Lower lobe of right lung (tissue), 2 donors: ENCODE data around the gene PPY. TPM values are rescaled to one million over a fixed set of nuclear protein-coding genes. Genes with fewer than 3 reads are reported as not detected.
"Not testable (repeated sequence)": the region's sequence is repeated elsewhere in the genome, so short reads cannot be mapped to it uniquely, and the experiment has no call there.

Source experiments
- ATAC-seq, 2 donors: fragments of 200-7000 bp; cut with Tn5 transposase; one replicate each; pipeline ENCODE4 v1.9.1; 2020 to 2022; ENCODE audit warnings: mild to moderate bottlenecking in 2 of 2, moderate library complexity in 2 of 2
- DNase-seq: peaks from one replicate; pipeline ENCODE4 v3.0.0-alpha.2; 2020
- H3K27ac ChIP-seq: fragments of 200-600 bp; one replicate; pipeline ENCODE4 v1.8.0; 2022
- H3K27me3 ChIP-seq: fragments of 200-600 bp; one replicate; pipeline ENCODE4 v1.8.0; 2022; ENCODE audit warnings: low read depth
- H3K36me3 ChIP-seq: fragments of 200-600 bp; one replicate; pipeline ENCODE4 v1.8.0; 2022; ENCODE audit warnings: mild to moderate bottlenecking
- H3K4me1 ChIP-seq: fragments of 200-600 bp; one replicate; pipeline ENCODE4 v1.8.0; 2022
- H3K4me3 ChIP-seq: fragments of 200-600 bp; one replicate; pipeline ENCODE4 v1.8.0; 2022; ENCODE audit warnings: mild to moderate bottlenecking
- H3K9me3 ChIP-seq: fragments of 200-600 bp; one replicate; pipeline ENCODE4 v1.8.0; 2022
- intact Hi-C: fragments of 100-400 bp; cut with DNase I; formaldehyde crosslinking; loops from one replicate; pipeline ENCODE4 v1.11.0; 2022
- total RNA-seq: library from RNA; stranded (reverse); fragmentation: NEBNext Ultra II Directional; extraction: Animal tissue kit (Norgen Biotek cat#: 25700); gene quantifications from one replicate; pipeline ENCODE4 v1.2.1, GENCODE V29; 2021
- TF ChIP-seq, protein P1 (sequence below): fragments of 200-600 bp; IDR thresholded peaks from one replicate; pipeline ENCODE4 v1.8.0; 2022; ENCODE audit warnings: antibody characterized with exemption, mild to moderate bottlenecking
- donor health status: DM: no; HTN: yes; CAD: no; lungs with severe emphysema.

Gene PPY
- total RNA-seq, 1 donor from 2014 or later = not detected

DNA sequence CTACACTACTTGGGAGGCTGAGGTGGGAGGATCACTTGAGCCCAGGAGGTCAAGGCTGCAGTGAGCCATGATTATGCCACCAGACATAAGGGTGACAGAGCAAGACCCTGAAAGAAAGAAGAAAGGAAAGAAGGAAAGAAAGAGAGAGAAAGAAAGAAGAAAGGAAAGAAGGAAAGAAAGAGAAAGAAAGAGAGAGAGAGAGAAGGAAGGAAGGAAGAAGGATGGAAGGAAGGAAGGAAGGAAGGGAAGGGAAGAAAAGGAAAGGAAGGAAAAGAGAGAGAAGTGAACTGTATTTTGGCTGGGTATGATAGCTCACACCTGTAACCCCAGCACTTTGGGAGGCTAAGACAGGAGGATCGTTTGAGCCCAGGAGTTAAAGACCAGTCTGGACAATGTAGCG is 35.8 kb upstream of the PPY start:
- ATAC-seq (no peak), DNase-seq (no peak)
- H3K4me3 ChIP-seq = no peak overlapping the region
- intact Hi-C loops = no loop called here
- H3K4me1 ChIP-seq = no peaks in the 10 kb centered on the region
- H3K27me3 ChIP-seq = peaks cover 24% of the 10 kb centered on the region
- TF ChIP-seq, protein P1, sequence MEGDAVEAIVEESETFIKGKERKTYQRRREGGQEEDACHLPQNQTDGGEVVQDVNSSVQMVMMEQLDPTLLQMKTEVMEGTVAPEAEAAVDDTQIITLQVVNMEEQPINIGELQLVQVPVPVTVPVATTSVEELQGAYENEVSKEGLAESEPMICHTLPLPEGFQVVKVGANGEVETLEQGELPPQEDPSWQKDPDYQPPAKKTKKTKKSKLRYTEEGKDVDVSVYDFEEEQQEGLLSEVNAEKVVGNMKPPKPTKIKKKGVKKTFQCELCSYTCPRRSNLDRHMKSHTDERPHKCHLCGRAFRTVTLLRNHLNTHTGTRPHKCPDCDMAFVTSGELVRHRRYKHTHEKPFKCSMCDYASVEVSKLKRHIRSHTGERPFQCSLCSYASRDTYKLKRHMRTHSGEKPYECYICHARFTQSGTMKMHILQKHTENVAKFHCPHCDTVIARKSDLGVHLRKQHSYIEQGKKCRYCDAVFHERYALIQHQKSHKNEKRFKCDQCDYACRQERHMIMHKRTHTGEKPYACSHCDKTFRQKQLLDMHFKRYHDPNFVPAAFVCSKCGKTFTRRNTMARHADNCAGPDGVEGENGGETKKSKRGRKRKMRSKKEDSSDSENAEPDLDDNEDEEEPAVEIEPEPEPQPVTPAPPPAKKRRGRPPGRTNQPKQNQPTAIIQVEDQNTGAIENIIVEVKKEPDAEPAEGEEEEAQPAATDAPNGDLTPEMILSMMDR = no peak
- no peak overlapping the region for H3K27ac ChIP-seq
- H3K9me3 ChIP-seq = no peaks in the 10 kb centered on the region
- no peaks in the 10 kb centered on the region for H3K36me3 ChIP-seq

DNA sequence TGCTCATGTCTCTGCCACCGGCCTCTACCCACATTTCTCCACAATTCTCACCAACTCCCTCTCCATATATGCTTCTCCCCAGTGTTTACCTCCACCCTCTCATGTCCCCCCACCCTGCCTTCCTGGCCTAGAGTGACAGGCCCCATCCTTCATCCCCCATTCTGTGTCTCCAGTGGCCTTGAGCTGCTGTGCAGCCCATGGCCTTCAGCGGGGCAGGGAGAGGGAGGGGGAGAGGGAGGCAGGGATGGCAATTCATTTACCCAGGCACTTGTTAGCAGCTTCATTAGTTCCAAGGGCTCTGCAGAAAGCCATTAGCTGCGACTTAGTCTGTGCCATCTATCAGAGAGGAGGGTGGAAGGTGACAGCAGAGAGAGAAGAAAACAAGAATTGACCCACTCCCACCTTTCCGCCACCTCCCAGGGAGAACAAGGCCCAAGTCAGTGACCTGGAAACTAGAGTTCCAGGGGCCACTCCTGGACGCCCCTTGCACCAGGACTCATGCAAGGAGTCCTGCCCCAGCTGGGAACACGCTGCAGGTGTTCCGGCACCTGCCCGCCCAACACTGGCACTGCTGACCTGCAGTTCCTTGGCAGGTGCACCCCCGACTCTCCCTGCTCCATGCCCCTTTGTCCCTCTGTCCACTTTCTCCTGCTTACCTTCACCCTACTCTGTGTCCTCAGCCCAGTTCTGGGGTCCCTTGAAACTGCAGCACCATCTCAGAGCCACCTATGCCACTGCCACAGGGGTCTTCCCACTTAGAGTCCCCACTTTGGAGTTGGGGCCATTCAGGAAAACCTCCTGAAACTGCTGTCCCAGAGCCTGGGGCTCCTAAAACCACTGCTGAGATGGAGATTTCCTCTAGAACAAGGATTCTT is 34.9 kb upstream of the PPY start:
- H3K27ac ChIP-seq = no peak overlapping the region
- no peak for ATAC-seq
- H3K27me3 ChIP-seq = peaks cover 15% of the 10 kb centered on the region
- DNase-seq = no peak
- intact Hi-C loops = no loop called here
- no peaks in the 10 kb centered on the region for H3K36me3 ChIP-seq
- H3K4me3 ChIP-seq = no peak overlapping the region
- H3K4me1 ChIP-seq = no peaks in the 10 kb centered on the region
- H3K9me3 ChIP-seq = no peaks in the 10 kb centered on the region
- TF ChIP-seq, protein P1 = no peak

DNA sequence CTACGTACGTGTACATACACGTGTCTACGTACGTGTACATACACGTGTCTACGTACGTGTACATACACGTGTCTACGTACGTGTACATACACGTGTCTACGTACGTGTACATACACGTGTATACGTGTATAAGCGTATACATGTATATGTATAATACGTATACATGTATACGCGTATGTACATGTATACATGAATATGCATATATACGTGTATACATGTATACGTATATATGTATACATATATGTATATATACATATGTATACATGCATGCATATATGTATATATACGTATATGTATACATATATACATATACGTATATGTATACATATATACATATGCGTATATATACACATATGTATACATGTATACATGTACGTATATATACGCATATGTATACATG is 33.6 kb upstream of the PPY start:
- Histone ChIP-seq H3K36me3 (no peaks in the 10 kb centered on the region), H3K27me3 (peaks cover 10% of the 10 kb centered on the region), H3K4me3 (no peak overlapping the region), H3K9me3 (no peaks in the 10 kb centered on the region), H3K4me1 (no peaks in the 10 kb centered on the region), H3K27ac (no peak overlapping the region)
- ATAC-seq = no peak
- intact Hi-C loops = no loop called here
- TF ChIP-seq, protein P1 = no peak
- no peak for DNase-seq

DNA sequence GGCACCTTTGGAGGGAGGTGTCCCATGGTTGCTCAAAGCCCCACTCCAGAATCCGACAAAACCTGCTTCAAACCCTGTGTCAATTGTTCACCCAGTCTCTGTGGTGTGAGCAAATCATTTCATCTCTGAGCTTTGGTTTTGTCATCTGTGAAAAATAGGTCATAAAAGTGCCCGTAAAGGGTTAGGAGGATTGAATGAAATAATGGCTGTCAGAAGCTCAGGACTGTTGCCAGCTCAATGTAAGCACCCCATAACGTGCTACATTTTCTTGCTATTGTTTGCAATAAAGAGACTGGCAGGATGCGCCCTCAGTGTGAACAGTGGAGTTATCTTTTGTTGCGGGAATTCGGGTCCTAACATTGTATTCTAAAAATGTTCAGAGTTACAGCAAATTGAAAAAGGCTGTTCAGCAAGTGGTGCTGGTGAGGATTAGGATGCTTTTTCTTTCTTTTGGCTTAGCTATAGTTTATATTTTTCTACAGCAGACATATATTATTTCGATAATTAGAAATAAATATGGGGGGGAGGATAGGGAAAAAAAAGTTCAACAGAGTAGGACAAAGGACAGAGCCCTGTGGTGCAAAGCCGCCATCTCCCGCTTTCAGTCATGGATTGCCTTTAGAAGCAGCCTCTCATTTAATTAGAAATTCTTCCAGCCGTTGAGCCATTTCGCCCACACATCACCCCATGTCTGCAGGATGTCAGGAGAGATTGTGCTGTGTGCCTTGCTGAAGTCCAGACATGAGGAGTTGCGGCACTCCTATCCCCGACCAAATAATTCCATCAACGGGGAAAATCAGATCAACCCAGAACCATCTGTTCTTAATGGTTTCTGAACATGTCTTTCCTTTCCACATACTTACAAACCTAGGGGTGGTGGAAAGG is 32.3 kb upstream of the PPY start:
- Histone ChIP-seq H3K9me3 (no peaks in the 10 kb centered on the region), H3K27ac (no peak overlapping the region), H3K36me3 (no peaks in the 10 kb centered on the region), H3K27me3 (peaks cover 10% of the 10 kb centered on the region), H3K4me1 (no peaks in the 10 kb centered on the region), H3K4me3 (no peak overlapping the region)
- ATAC-seq (no peak), DNase-seq (no peak)
- intact Hi-C loops = no loop called here
- TF ChIP-seq, protein P1 = no peak

DNA sequence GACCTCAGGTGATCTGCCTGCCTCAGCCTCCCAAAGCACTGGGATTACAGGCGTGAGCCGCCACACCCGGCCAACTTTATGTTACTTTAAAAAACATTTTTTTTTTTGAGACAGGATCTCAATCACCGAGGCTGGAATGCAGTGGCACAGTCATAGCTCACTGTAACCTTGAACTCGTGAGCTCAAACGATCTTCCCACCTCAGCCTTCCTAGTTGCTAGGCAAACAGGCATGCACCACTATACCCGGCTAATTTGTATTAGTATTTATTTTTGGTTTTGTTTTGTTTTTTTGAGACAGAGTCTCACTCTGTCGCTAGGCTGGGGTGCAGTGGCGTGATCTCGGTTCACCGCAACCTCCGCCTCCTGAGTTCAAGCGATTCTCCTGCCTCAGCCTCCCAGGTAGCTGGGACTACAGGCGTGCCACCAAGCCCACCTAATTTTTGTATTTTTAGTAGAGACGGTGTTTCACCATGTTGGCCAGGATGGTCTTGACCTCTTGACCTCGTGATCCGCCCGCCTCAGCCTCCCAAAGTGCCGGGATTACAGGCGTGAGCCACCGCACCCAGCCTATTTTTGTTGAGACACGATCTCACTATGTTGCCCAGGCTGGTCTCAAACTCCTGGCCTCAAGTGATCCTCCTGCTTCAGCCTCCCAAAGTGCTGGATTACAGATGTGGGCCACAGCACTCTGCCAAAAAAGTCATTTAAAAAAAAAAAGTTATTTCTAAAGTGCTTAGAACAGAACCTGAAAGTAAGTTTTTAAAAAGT is 30.4 kb upstream of the PPY start:
- ATAC-seq, H3K27ac ChIP-seq, intact Hi-C loops, H3K4me1 ChIP-seq, H3K36me3 ChIP-seq, H3K4me3 ChIP-seq, H3K27me3 ChIP-seq, H3K9me3 ChIP-seq, DNase-seq: not testable (repeated sequence)

DNA sequence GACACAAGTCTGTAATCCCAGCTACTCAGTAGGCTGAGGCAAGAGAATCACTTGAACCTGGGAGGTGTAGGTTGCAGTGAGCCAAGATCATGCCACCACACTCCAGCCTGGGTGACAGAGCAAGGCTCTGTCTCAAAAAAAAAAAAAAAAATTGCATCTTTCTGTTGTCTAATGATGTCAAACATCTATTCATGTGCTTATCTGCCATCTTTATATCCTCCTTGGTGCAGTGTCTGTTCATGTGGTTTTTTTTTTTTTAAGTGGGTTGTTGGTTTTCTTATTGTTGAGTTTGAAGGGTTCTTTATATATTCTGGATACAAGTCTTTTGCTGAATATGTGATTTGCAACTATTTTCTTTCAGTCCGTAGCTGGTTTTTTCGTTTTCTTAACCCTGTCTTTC is 29.2 kb upstream of the PPY start:
- intact Hi-C loops, H3K9me3 ChIP-seq, H3K4me1 ChIP-seq, H3K27me3 ChIP-seq, H3K4me3 ChIP-seq, H3K27ac ChIP-seq, ATAC-seq, H3K36me3 ChIP-seq, DNase-seq: not testable (repeated sequence)
